Prostate gland (tissue), 2 donors: Measurements from ENCODE around the gene PROX1. TPM values are rescaled to one million over a fixed set of nuclear protein-coding genes. Genes with fewer than 3 reads are reported as not detected.

Experiments
- DNase-seq: peaks from one replicate; pipeline ENCODE4 v3.0.0-alpha.2; 2019; ENCODE audit warnings: low spot score
- H3K27ac ChIP-seq, 2 donors: fragments of 200-600 bp; sonication (generic); 2 replicates each; pipeline ENCODE4 v1.5.1; 2017 to 2019
- H3K27me3 ChIP-seq: fragments of 200-600 bp; sonication (generic); replicated peaks from 2 replicates; pipeline ENCODE4 v1.5.1; 2019; ENCODE audit not compliant: insufficient read depth
- H3K36me3 ChIP-seq, 2 donors: fragments of 200-600 bp; sonication (generic); 1 replicate in 1 of 2; 2 replicates in 1 of 2; pipeline versions ENCODE4 v1.5.1 to v1.8.1; 2017 to 2019
- H3K4me1 ChIP-seq: fragments of 200-600 bp; sonication (generic); replicated peaks from 2 replicates; pipeline ENCODE4 v1.5.1; 2019
- H3K4me3 ChIP-seq, 2 donors: fragments of 200-600 bp; sonication (generic); 2 replicates each; pipeline ENCODE4 v1.5.1; 2017 to 2019
- H3K9me3 ChIP-seq: fragments of 200-600 bp; sonication (generic); 2 replicates; pipeline ENCODE4 v1.5.1; 2017
- POLR2A ChIP-seq: fragments of 450-650 bp; IDR thresholded peaks from one replicate; pipeline ENCODE4 v1.6.1; 2016; ENCODE audit warnings: antibody characterized with exemption, mild to moderate bottlenecking
- POLR2AphosphoS5 ChIP-seq: sonication (generic); formaldehyde crosslinking; IDR thresholded peaks from one replicate; pipeline ENCODE4 v1.6.1; 2017; ENCODE audit warnings: antibody characterized with exemption
- WGBS: methylation state at CpG from one replicate; pipeline ENCODE4 v1.1.5; 2018; 5-methylcytosine and 5-hydroxymethylcytosine counted together
- intact Hi-C: fragments of 100-400 bp; cut with DNase I; formaldehyde crosslinking; loops from one replicate; pipeline ENCODE4 v1.14.2; 2022
- total RNA-seq, 2 donors: library from RNA; depleted of rRNA; stranded (reverse); fragments of >200 nt; gene quantifications; one replicate each; pipeline ENCODE4 v1.1.0, GENCODE V29; 2016
- TF ChIP-seq, protein P1 (sequence below), 4 experiments: fragments of 200-600 bp in 2 of 4; fragments of 450-650 bp in 2 of 4; sonication (generic) in 2 of 4; IDR thresholded peaks; 1 replicate in 3 of 4; 2 replicates in 1 of 4; pipeline ENCODE4 v1.5.1; 2016 to 2019; ENCODE audit warnings: antibody characterized with exemption in 4 of 4, mild to moderate bottlenecking in 2 of 4, moderate library complexity in 2 of 4

The PROX1 gene
- total RNA-seq, 2 donors from 2014 or later = 1.1 to 6.2 TPM

DNA sequence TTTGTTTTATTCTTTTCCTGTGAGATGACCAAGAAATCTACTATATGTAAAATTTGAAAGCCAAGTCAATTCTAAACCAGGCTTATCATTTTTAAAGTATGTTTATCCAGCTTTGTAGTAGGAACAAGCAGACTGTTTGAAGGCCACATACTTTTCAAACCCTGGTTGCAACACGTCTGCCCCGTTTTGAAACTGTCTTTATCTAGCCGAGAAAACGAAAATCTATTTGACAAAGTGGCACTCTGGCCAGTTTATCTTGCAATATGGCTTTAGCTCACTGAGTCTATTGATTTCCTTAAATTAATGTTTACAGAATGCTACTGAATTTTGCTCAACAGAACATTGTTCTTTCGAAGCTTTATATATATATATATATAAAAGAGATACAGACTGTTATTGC lies 39.7 kb downstream of the PROX1 start:
- intact Hi-C loops = no loop called here
- H3K9me3 ChIP-seq = no peaks in the 10 kb centered on the region
- WGBS = 74% methylated on average over 5 of the region's 5 CpGs
- DNase-seq = no peak
- TF ChIP-seq POLR2A (no peak), POLR2AphosphoS5 (no peak)
- TF ChIP-seq, protein P1, sequence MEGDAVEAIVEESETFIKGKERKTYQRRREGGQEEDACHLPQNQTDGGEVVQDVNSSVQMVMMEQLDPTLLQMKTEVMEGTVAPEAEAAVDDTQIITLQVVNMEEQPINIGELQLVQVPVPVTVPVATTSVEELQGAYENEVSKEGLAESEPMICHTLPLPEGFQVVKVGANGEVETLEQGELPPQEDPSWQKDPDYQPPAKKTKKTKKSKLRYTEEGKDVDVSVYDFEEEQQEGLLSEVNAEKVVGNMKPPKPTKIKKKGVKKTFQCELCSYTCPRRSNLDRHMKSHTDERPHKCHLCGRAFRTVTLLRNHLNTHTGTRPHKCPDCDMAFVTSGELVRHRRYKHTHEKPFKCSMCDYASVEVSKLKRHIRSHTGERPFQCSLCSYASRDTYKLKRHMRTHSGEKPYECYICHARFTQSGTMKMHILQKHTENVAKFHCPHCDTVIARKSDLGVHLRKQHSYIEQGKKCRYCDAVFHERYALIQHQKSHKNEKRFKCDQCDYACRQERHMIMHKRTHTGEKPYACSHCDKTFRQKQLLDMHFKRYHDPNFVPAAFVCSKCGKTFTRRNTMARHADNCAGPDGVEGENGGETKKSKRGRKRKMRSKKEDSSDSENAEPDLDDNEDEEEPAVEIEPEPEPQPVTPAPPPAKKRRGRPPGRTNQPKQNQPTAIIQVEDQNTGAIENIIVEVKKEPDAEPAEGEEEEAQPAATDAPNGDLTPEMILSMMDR (IDR thresholded peaks at IDR 0.05) = no peak
- H3K4me3 ChIP-seq = no peak overlapping the region
- H3K27ac ChIP-seq = no peak overlapping the region
- no peaks in the 10 kb centered on the region for H3K36me3 ChIP-seq
- no peaks in the 10 kb centered on the region for H3K27me3 ChIP-seq
- no peaks in the 10 kb centered on the region for H3K4me1 ChIP-seq

DNA sequence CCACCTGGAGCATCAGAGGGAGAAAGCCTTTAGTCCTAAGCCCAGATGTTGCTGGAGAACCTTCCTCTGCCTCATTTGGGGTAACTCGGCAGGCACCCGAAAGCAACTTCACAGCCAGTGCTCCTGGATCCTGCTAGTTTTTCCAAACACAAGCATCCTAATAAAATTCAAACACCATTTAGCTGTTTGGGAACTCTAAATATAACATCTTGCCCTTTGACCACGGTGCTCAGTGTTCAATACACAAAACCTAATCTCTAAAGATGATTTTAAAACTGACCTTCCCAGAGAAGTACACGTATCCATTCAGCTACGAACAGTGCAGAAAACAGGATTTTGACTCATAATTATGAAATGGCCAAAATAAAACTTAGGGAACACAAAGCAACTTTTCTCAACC lies 40.3 kb downstream of the PROX1 start:
- no peaks in the 10 kb centered on the region for H3K36me3 ChIP-seq
- H3K27ac ChIP-seq = no peak overlapping the region
- no peak overlapping the region for H3K4me3 ChIP-seq
- H3K4me1 ChIP-seq = no peaks in the 10 kb centered on the region
- no peak for DNase-seq
- no peaks in the 10 kb centered on the region for H3K9me3 ChIP-seq
- H3K27me3 ChIP-seq = no peaks in the 10 kb centered on the region
- TF ChIP-seq, protein P1 (IDR thresholded peaks at IDR 0.05) = no peak
- no peak for TF ChIP-seq POLR2AphosphoS5
- TF ChIP-seq POLR2A = no peak
- 76% methylated on average over 5 of the region's 5 CpGs for WGBS
- intact Hi-C loops = no loop called here

DNA sequence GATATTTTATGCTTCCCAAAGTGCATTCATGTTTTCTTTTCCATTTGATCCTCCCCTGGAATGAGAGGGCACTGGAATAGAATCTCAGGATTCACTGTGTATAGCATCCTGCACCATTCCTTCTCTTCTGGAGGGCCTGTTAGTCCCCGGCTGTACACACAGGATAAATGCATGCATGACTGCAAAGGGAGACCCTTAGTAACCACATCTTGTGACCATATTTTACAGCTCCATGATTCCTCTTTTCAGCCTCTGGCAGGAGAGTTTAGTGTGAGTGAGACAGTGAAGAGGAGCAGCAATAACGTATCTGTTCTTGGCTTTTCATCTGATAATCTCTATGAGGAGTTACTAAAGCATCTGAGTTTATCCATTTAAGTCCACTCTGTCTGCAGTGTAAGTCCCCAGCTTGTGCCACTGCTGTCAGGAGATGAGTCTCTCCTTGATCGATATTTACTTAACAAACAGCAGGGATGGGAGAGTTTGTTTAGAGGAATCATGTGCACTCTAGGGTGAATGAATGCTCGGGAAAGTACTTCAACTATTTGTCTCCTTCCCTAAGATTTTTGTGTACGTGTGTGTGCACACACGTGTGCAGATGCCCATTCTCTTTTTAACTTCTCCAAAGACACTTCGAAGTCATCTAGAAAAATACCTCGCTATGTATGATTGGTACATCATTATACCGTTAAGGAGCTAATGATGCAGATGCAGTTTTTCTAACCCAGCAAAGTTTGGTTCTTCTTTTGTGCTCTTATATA lies 41.1 kb downstream of the PROX1 start:
- Histone ChIP-seq H3K4me1 (no peaks in the 10 kb centered on the region), H3K36me3 (no peaks in the 10 kb centered on the region), H3K9me3 (no peaks in the 10 kb centered on the region), H3K4me3 (no peak overlapping the region), H3K27ac (no peak overlapping the region), H3K27me3 (no peaks in the 10 kb centered on the region)
- TF ChIP-seq POLR2AphosphoS5 = no peak
- DNase-seq = no peak
- WGBS = 66% methylated on average over 9 of the region's 9 CpGs
- intact Hi-C loops = no loop called here

DNA sequence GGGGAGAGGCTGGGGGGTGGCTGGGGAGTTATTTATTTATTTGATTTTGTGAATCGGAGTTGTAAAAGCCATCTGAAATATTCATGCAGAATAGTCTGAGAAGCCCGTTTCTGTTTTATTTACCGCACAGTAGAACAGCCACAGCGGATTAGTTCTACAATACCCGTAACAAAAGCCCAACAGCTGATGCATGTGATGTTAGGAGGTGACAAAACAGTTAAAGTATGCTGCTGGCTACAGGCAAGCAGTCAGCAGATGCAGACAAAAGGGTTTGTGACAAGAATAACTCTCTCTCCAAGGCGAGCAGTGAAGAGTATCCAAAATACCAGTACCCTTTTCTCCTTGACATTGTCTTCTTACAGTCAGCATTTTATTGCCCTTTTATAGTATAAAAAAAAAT lies 42.0 kb downstream of the PROX1 start:
- no peak for TF ChIP-seq POLR2AphosphoS5
- TF ChIP-seq, protein P1 (IDR thresholded peaks at IDR 0.05) = no peak
- no peak for TF ChIP-seq POLR2A
- WGBS = 75% methylated on average over 6 of the region's 6 CpGs
- intact Hi-C loops = no loop called here

DNA sequence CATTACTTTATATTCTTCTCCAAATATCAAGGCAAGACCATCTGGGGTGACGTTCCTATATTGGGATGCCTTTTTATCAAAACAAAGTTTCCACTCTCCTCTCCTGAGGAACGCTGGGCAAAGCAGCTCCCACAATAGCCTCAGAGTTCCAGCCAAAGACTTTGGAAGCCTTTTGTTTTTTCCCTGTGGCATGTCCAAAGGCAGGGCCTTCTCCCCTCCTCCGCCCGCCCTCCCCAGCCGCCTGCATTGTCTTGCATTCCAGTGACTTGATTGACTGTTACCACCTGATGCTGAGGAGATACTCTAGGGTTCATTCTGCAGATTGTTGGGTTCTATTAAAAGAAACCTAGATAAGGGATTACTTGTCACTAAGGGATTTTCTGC lies 43.5 kb downstream of the PROX1 start:
- H3K27me3 ChIP-seq = no peaks in the 10 kb centered on the region
- no peaks in the 10 kb centered on the region for H3K36me3 ChIP-seq
- H3K4me3 ChIP-seq = no peak overlapping the region
- TF ChIP-seq POLR2AphosphoS5 = no peak
- TF ChIP-seq POLR2A = no peak
- TF ChIP-seq, protein P1 (IDR thresholded peaks at IDR 0.05) = no peak
- DNase-seq = no peak
- no peaks in the 10 kb centered on the region for H3K9me3 ChIP-seq
- 86% methylated on average over 5 of the region's 5 CpGs for WGBS
- H3K4me1 ChIP-seq = no peaks in the 10 kb centered on the region
- H3K27ac ChIP-seq = no peak overlapping the region
- intact Hi-C loops = no loop called here

More for the DNA sequence above, 42.0 kb downstream of the PROX1 start:
- Histone ChIP-seq H3K27ac (no peak overlapping the region), H3K4me3 (no peak overlapping the region), H3K36me3 (no peaks in the 10 kb centered on the region), H3K4me1 (no peaks in the 10 kb centered on the region), H3K27me3 (no peaks in the 10 kb centered on the region), H3K9me3 (no peaks in the 10 kb centered on the region)
- no peak for DNase-seq
